HEK293 (cell line): ENCODE results near the gene RPS29.

Experiments used
- BCL11A ChIP-seq: fragments of 450-650 bp; formaldehyde crosslinking; IDR thresholded peaks from 2 replicates; pipeline ENCODE4 v1.5.1; 2016; ENCODE audit warnings: low read depth, missing biosample characterization, missing genetic modification characterization
- GLI2 ChIP-seq: fragments of 450-650 bp; formaldehyde crosslinking; IDR thresholded peaks from 2 replicates; pipeline ENCODE4; 2017; ENCODE audit warnings: missing biosample characterization, missing genetic modification characterization, low read depth, borderline replicate concordance
- GLIS1 ChIP-seq: fragments of 450-650 bp; formaldehyde crosslinking; IDR thresholded peaks from 2 replicates; pipeline ENCODE4 v1.5.1; 2016; ENCODE audit warnings: missing biosample characterization, missing genetic modification characterization
- MEIS1 ChIP-seq: sonication (generic); formaldehyde crosslinking; IDR thresholded peaks from 2 replicates; pipeline ENCODE4 v1.8.1; 2022; ENCODE audit warnings: missing genetic modification reagents, mild to moderate bottlenecking, borderline replicate concordance
- MZF1 ChIP-seq: fragments of 450-650 bp; formaldehyde crosslinking; IDR thresholded peaks from 2 replicates; pipeline ENCODE4 v1.5.1; 2017; ENCODE audit warnings: missing biosample characterization, missing genetic modification characterization, borderline replicate concordance
- OVOL3 ChIP-seq: fragments of 450-650 bp; formaldehyde crosslinking; IDR thresholded peaks from 2 replicates; pipeline ENCODE4 v1.5.1; 2016; ENCODE audit warnings: missing biosample characterization, missing genetic modification characterization
- SCRT1 ChIP-seq: fragments of 450-650 bp; formaldehyde crosslinking; IDR thresholded peaks from 2 replicates; pipeline ENCODE4 v1.5.1; 2016; ENCODE audit warnings: missing biosample characterization, missing genetic modification characterization, borderline replicate concordance
- SETDB1 ChIP-seq: IDR thresholded peaks from one replicate; pipeline ENCODE4 v1.6.1; 2017; ENCODE audit warnings: mild to moderate bottlenecking, low read length, moderate library complexity, mixed read lengths; ENCODE audit not compliant: insufficient read length
- TRIM28 ChIP-seq: IDR thresholded peaks from 2 replicates; pipeline ENCODE4 v1.6.1; 2011; ENCODE audit warnings: low read length, control low read depth, borderline replicate concordance
- WT1 ChIP-seq: fragments of 450-650 bp; formaldehyde crosslinking; IDR thresholded peaks from 2 replicates; pipeline ENCODE4 v1.5.1; 2016; ENCODE audit warnings: missing biosample characterization, missing genetic modification characterization
- ZBTB17 ChIP-seq: fragments of 450-650 bp; formaldehyde crosslinking; IDR thresholded peaks from 2 replicates; pipeline ENCODE4 v1.5.1; 2016; ENCODE audit warnings: missing biosample characterization, missing genetic modification characterization
- ZBTB20 ChIP-seq: fragments of 450-650 bp; formaldehyde crosslinking; IDR thresholded peaks from 2 replicates; pipeline ENCODE4 v1.5.1; 2016; ENCODE audit warnings: missing biosample characterization, missing genetic modification characterization
- ZFP3 ChIP-seq: fragments of 450-650 bp; formaldehyde crosslinking; IDR thresholded peaks from 2 replicates; pipeline ENCODE4 v1.5.1; 2016; ENCODE audit warnings: low read depth, missing biosample characterization, missing genetic modification characterization
- ZFP69B ChIP-seq: fragments of 450-650 bp; formaldehyde crosslinking; IDR thresholded peaks from 2 replicates; pipeline ENCODE4 v1.5.1; 2016; ENCODE audit warnings: missing biosample characterization, missing genetic modification characterization
- ZIC2 ChIP-seq: fragments of 450-650 bp; formaldehyde crosslinking; IDR thresholded peaks from 2 replicates; pipeline ENCODE4 v1.5.1; 2016; ENCODE audit warnings: missing biosample characterization, missing genetic modification characterization
- ZNF202 ChIP-seq: fragments of 450-650 bp; formaldehyde crosslinking; IDR thresholded peaks from 2 replicates; pipeline ENCODE4 v1.5.1; 2016; ENCODE audit warnings: missing biosample characterization, missing genetic modification characterization, borderline replicate concordance
- ZNF211 ChIP-seq: fragments of 450-650 bp; formaldehyde crosslinking; IDR thresholded peaks from 2 replicates; pipeline ENCODE4 v1.5.1; 2016; ENCODE audit warnings: low read depth, missing biosample characterization, missing genetic modification characterization
- ZNF214 ChIP-seq: fragments of 450-650 bp; formaldehyde crosslinking; IDR thresholded peaks from 2 replicates; pipeline ENCODE4 v1.5.1; 2017; ENCODE audit warnings: missing biosample characterization, mild to moderate bottlenecking, missing genetic modification characterization, borderline replicate concordance
- ZNF221 ChIP-seq: fragments of 450-650 bp; formaldehyde crosslinking; IDR thresholded peaks from 2 replicates; pipeline ENCODE4 v1.5.1; 2017; ENCODE audit warnings: missing biosample characterization, missing genetic modification characterization, borderline replicate concordance
- ZNF266 ChIP-seq: fragments of 450-650 bp; formaldehyde crosslinking; IDR thresholded peaks from 2 replicates; pipeline ENCODE4 v1.5.1; 2016; ENCODE audit warnings: missing biosample characterization, missing genetic modification characterization, low read depth
- ZNF311 ChIP-seq: fragments of 450-650 bp; formaldehyde crosslinking; IDR thresholded peaks from 2 replicates; pipeline ENCODE4 v1.5.1; 2017; ENCODE audit warnings: missing biosample characterization, missing genetic modification characterization, borderline replicate concordance
- ZNF324 ChIP-seq: fragments of 450-650 bp; formaldehyde crosslinking; IDR thresholded peaks from 2 replicates; pipeline ENCODE4 v1.5.1; 2016; ENCODE audit warnings: missing biosample characterization, missing genetic modification characterization
- ZNF366 ChIP-seq: fragments of 450-650 bp; formaldehyde crosslinking; conservative IDR thresholded peaks from 2 replicates; pipeline ENCODE4 v1.5.1; 2016; ENCODE audit warnings: missing biosample characterization, missing genetic modification characterization
- ZNF501 ChIP-seq: fragments of 450-650 bp; formaldehyde crosslinking; IDR thresholded peaks from 2 replicates; pipeline ENCODE4 v1.5.1; 2016; ENCODE audit warnings: missing biosample characterization, missing genetic modification characterization
- ZNF510 ChIP-seq: fragments of 450-650 bp; formaldehyde crosslinking; IDR thresholded peaks from 2 replicates; pipeline ENCODE4 v1.5.1; 2018; ENCODE audit warnings: mild to moderate bottlenecking, missing genetic modification characterization, missing biosample characterization; ENCODE audit not compliant: insufficient replicate concordance
- ZNF544 ChIP-seq: fragments of 450-650 bp; formaldehyde crosslinking; IDR thresholded peaks from 2 replicates; pipeline ENCODE4 v1.5.0; 2017; ENCODE audit warnings: missing biosample characterization, missing genetic modification characterization
- ZNF560 ChIP-seq: fragments of 450-650 bp; formaldehyde crosslinking; IDR thresholded peaks from 2 replicates; pipeline ENCODE4 v1.5.1; 2017; ENCODE audit warnings: missing biosample characterization, missing genetic modification characterization, borderline replicate concordance
- ZNF664 ChIP-seq: fragments of 450-650 bp; formaldehyde crosslinking; IDR thresholded peaks from 2 replicates; pipeline ENCODE4 v1.5.1; 2016; ENCODE audit warnings: missing biosample characterization, missing genetic modification characterization
- ZNF747 ChIP-seq: fragments of 450-650 bp; formaldehyde crosslinking; IDR thresholded peaks from 2 replicates; pipeline ENCODE4 v1.5.1; 2016; ENCODE audit warnings: missing biosample characterization, missing genetic modification characterization
- ZNF777 ChIP-seq: fragments of 450-650 bp; formaldehyde crosslinking; IDR thresholded peaks from 2 replicates; pipeline ENCODE4 v1.5.1; 2017; ENCODE audit warnings: missing biosample characterization, missing genetic modification characterization, borderline replicate concordance
- ZNF785 ChIP-seq: fragments of 450-650 bp; formaldehyde crosslinking; IDR thresholded peaks from 2 replicates; pipeline ENCODE4 v1.5.1; 2016; ENCODE audit warnings: missing biosample characterization, missing genetic modification characterization
- ZSCAN30 ChIP-seq: fragments of 450-650 bp; IDR thresholded peaks from 2 replicates; pipeline ENCODE4 v1.5.1; 2018; ENCODE audit warnings: missing biosample characterization, mild to moderate bottlenecking, missing genetic modification characterization, moderate library complexity
- TF ChIP-seq, protein P1 (sequence below): fragments of 450-650 bp; formaldehyde crosslinking; IDR thresholded peaks from 2 replicates; pipeline ENCODE4 v1.5.1; 2016; ENCODE audit warnings: missing biosample characterization, missing genetic modification characterization
- TF ChIP-seq, protein P2 (sequence below): fragments of 450-650 bp; formaldehyde crosslinking; IDR thresholded peaks from 2 replicates; pipeline ENCODE4 v1.5.1; 2017; ENCODE audit warnings: missing biosample characterization, mild to moderate bottlenecking, missing genetic modification characterization, moderate library complexity
- TF ChIP-seq, protein P3 (sequence below): fragments of 450-650 bp; IDR thresholded peaks from 2 replicates; pipeline ENCODE4 v1.5.1; 2018; ENCODE audit warnings: missing biosample characterization, missing genetic modification characterization

RPS29 gene

DNA sequence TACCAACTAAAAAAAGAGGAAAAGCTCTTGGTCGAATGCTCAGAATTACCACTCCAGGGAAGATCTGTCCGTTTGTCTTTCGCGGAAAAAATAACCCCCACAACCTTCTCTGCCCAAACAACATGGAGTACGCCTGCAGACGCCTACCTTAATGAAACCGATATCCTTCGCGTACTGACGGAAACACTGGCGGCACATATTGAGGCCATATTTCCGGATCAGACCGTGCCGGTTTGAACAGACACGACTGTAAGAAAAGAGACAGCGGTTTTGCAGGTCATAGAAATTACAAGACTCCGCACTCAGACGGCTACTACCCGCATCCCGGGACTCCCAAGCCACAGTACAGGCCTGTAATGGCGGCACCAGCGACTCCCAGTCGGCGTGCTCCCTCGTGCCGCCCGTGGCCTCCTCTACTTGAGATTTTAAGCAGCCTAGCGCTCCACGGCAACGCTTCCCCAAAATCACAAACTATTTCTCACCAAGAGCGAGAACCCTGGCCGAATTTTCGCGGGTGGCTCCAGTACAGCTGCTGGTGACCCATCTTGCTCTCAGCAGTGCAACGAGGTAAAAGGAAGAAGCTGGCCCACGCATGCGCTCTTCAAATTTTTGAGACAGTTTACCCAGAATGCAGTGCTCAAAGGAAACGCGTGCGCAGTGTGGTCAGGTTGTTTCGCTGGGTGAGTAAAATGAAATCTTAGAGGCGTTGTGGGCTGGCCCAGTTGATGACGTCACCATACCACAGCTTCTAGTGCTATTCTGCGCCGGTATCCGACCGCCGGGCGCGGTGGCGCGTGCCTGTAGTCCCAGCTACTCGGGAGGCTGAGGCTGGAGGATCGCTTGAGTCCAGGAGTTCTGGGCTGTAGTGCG, at the start of gene RPS29 (continued):
- 0 out of 2 replicates have a peak, but pooled peaks have one; percentile 46 for TF ChIP-seq ZNF785 (tag by site-specific recombination)
- TF ChIP-seq, protein P1, sequence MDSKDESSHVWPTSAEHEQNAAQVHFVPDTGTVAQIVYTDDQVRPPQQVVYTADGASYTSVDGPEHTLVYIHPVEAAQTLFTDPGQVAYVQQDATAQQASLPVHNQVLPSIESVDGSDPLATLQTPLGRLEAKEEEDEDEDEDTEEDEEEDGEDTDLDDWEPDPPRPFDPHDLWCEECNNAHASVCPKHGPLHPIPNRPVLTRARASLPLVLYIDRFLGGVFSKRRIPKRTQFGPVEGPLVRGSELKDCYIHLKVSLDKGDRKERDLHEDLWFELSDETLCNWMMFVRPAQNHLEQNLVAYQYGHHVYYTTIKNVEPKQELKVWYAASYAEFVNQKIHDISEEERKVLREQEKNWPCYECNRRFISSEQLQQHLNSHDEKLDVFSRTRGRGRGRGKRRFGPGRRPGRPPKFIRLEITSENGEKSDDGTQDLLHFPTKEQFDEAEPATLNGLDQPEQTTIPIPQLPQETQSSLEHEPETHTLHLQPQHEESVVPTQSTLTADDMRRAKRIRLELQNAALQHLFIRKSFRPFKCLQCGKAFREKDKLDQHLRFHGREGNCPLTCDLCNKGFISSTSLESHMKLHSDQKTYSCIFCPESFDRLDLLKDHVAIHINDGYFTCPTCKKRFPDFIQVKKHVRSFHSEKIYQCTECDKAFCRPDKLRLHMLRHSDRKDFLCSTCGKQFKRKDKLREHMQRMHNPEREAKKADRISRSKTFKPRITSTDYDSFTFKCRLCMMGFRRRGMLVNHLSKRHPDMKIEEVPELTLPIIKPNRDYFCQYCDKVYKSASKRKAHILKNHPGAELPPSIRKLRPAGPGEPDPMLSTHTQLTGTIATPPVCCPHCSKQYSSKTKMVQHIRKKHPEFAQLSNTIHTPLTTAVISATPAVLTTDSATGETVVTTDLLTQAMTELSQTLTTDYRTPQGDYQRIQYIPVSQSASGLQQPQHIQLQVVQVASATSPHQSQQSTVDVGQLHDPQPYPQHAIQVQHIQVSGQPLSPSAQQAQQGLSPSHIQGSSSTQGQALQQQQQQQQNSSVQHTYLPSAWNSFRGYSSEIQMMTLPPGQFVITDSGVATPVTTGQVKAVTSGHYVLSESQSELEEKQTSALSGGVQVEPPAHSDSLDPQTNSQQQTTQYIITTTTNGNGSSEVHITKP: peak; percentile 90
- no peak for TF ChIP-seq ZBTB20
- TF ChIP-seq ZNF544 (tag by site-specific recombination): no peak
- TF ChIP-seq ZNF664: no peak
- TF ChIP-seq ZNF214 (tag by site-specific recombination): no peak
- TF ChIP-seq, protein P2, sequence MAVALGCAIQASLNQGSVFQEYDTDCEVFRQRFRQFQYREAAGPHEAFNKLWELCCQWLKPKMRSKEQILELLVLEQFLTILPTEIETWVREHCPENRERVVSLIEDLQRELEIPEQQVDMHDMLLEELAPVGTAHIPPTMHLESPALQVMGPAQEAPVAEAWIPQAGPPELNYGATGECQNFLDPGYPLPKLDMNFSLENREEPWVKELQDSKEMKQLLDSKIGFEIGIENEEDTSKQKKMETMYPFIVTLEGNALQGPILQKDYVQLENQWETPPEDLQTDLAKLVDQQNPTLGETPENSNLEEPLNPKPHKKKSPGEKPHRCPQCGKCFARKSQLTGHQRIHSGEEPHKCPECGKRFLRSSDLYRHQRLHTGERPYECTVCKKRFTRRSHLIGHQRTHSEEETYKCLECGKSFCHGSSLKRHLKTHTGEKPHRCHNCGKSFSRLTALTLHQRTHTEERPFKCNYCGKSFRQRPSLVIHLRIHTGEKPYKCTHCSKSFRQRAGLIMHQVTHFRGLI (tag by site-specific recombination): no peak
- TF ChIP-seq ZNF366: no peak
- no peak for TF ChIP-seq ZFP3
- no peak for TF ChIP-seq MEIS1 (CRISPR knock-in tag)
- TF ChIP-seq OVOL3: no peak
- TF ChIP-seq GLI2 (tag by site-specific recombination): no peak
- TF ChIP-seq ZIC2 (tag by site-specific recombination): no peak
- TF ChIP-seq ZNF560 (tag by site-specific recombination): no peak
- no peak for TF ChIP-seq ZNF747 (tag by site-specific recombination)
- no peak for TF ChIP-seq ZNF221 (tag by site-specific recombination)
- TF ChIP-seq ZFP69B (tag by site-specific recombination): peak; percentile 59; the same call in 1 of the 2 replicates
- TF ChIP-seq SCRT1: no peak
- TF ChIP-seq, protein P3, sequence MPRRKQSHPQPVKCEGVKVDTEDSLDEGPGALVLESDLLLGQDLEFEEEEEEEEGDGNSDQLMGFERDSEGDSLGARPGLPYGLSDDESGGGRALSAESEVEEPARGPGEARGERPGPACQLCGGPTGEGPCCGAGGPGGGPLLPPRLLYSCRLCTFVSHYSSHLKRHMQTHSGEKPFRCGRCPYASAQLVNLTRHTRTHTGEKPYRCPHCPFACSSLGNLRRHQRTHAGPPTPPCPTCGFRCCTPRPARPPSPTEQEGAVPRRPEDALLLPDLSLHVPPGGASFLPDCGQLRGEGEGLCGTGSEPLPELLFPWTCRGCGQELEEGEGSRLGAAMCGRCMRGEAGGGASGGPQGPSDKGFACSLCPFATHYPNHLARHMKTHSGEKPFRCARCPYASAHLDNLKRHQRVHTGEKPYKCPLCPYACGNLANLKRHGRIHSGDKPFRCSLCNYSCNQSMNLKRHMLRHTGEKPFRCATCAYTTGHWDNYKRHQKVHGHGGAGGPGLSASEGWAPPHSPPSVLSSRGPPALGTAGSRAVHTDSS (tag by site-specific recombination): peak; percentile 20; the same call in 1 of the 2 replicates
- no peak for TF ChIP-seq ZNF510 (tag by site-specific recombination)
- no peak for TF ChIP-seq SETDB1
- TF ChIP-seq WT1 (tag by site-specific recombination): peak; percentile 39; the same call in 1 of the 2 replicates
- no peak; the same call in 1 of the 2 replicates for TF ChIP-seq ZBTB17 (tag by site-specific recombination)
- TF ChIP-seq ZNF211 (tag by site-specific recombination): no peak
- TF ChIP-seq ZNF501: no peak
- TF ChIP-seq GLIS1 (tag by site-specific recombination): peak; percentile 82
- TF ChIP-seq MZF1 (tag by site-specific recombination): no peak
- peak; percentile 95 for TF ChIP-seq TRIM28
- TF ChIP-seq ZNF311: no peak
- peak; percentile 77; the same call in 1 of the 2 replicates for TF ChIP-seq ZSCAN30 (tag by site-specific recombination)
- TF ChIP-seq BCL11A (tag by site-specific recombination): no peak
- TF ChIP-seq ZNF777 (tag by site-specific recombination): no peak
- TF ChIP-seq ZNF324 (tag by site-specific recombination): peak; percentile 87
- no peak for TF ChIP-seq ZNF266 (tag by site-specific recombination)
- no peak for TF ChIP-seq ZNF202 (tag by site-specific recombination)
